Adipocyte (in vitro differentiated cells): ENCODE measurements around the gene UBD.
A peak's percentile ranks its signal among the peaks of the same experiment; 100 is the strongest.

ENCODE experiments used
- DNase-seq: peaks from one replicate; pipeline ENCODE4 v3.0.0-alpha.2; 2015; ENCODE audit warnings: low read depth
- H3K27me3 ChIP-seq: replicated peaks from 2 replicates; pipeline ENCODE4 v1.7.0; 2013; ENCODE audit warnings: mild to moderate bottlenecking, low read length, moderate library complexity; ENCODE audit not compliant: control insufficient read depth, insufficient read depth
- H3K36me3 ChIP-seq: 2 replicates; pipeline ENCODE4 v1.7.0; 2013; ENCODE audit warnings: low read length, mild to moderate bottlenecking, moderate library complexity; ENCODE audit not compliant: control insufficient read depth, insufficient read depth, severe bottlenecking
- H3K4me1 ChIP-seq: 2 replicates; pipeline ENCODE4 v1.7.0; 2013; ENCODE audit warnings: mild to moderate bottlenecking, low read length, moderate library complexity; ENCODE audit not compliant: control insufficient read depth, insufficient read depth
- H3K4me3 ChIP-seq: 2 replicates; pipeline ENCODE4 v1.7.0; 2013; ENCODE audit warnings: mild to moderate bottlenecking, low read length, moderate library complexity
- H3K9ac ChIP-seq: 2 replicates; pipeline ENCODE4 v1.7.0; 2013; ENCODE audit warnings: mild to moderate bottlenecking, low read length, moderate library complexity
- H3K9me3 ChIP-seq: 2 replicates; pipeline ENCODE4 v1.7.0; 2013; ENCODE audit warnings: mild to moderate bottlenecking, low read length, moderate library complexity; ENCODE audit not compliant: control insufficient read depth

UBD gene

GRCh38 chr6:29559524-29560287 is at the start of gene UBD:
Gene UBD, minus strand, starts transcription at chr6:29559732. Its CDS starts 31 bp downstream, at chr6:29559701.
- H3K27me3 ChIP-seq, result peaks cover 37% of the 10 kb centered on the region

GRCh38 chr6:29608131-29608530 is 48.6 kb upstream of the UBD start:
- H3K36me3 ChIP-seq, result peaks cover 30% of the 10 kb centered on the region
- H3K9me3 ChIP-seq, result no peaks in the 10 kb centered on the region
- no peak overlapping the region for H3K4me3 ChIP-seq
- H3K4me1 ChIP-seq, result no peaks in the 10 kb centered on the region
- no peak for DNase-seq
- no peaks in the 10 kb centered on the region for H3K27me3 ChIP-seq
- no peak overlapping the region for H3K9ac ChIP-seq

More at GRCh38 chr6:29559524-29560287, at the start of gene UBD:
- Histone ChIP-seq H3K4me3 (no peak within 1 kb of the TSS), H3K9ac (no peak within 1 kb of the TSS), H3K4me1 (no peaks in the 10 kb centered on the region), H3K9me3 (no peaks in the 10 kb centered on the region), H3K36me3 (no peaks in the 10 kb centered on the region)
- peak; percentile 13 for DNase-seq

GRCh38 chr6:29603930-29604329 is 44.4 kb upstream of the UBD start:
- Histone ChIP-seq H3K36me3 (peaks cover 17% of the 10 kb centered on the region), H3K4me3 (no peak overlapping the region), H3K4me1 (no peaks in the 10 kb centered on the region), H3K9ac (no peak overlapping the region), H3K27me3 (no peaks in the 10 kb centered on the region), H3K9me3 (no peaks in the 10 kb centered on the region)
- no peak for DNase-seq

GRCh38 chr6:29603456-29603855 is 43.9 kb upstream of the UBD start:
- Histone ChIP-seq H3K4me1 (no peaks in the 10 kb centered on the region), H3K36me3 (peaks cover 13% of the 10 kb centered on the region), H3K9ac (no peak overlapping the region), H3K27me3 (no peaks in the 10 kb centered on the region), H3K9me3 (no peaks in the 10 kb centered on the region), H3K4me3 (no peak overlapping the region)
- DNase-seq, result no peak

- Histone ChIP-seq H3K36me3 (peaks cover 11% of the 10 kb centered on the region), H3K9ac (no peak overlapping the region), H3K9me3 (no peaks in the 10 kb centered on the region), H3K4me3 (no peak overlapping the region), H3K4me1 (no peaks in the 10 kb centered on the region), H3K27me3 (no peaks in the 10 kb centered on the region)
- peak; percentile 24 for DNase-seq
These were observed 43.2 kb upstream of the UBD start for GRCh38 chr6:29602564-29603361.

- Histone ChIP-seq H3K27me3 (no peaks in the 10 kb centered on the region), H3K4me1 (no peaks in the 10 kb centered on the region), H3K36me3 (no peaks in the 10 kb centered on the region), H3K9ac (no peak overlapping the region), H3K4me3 (no peak overlapping the region), H3K9me3 (no peaks in the 10 kb centered on the region)
- no peak for DNase-seq
These were observed 38.7 kb upstream of the UBD start for GRCh38 chr6:29598172-29598747.

- Histone ChIP-seq H3K9me3 (no peaks in the 10 kb centered on the region), H3K4me3 (no peak overlapping the region), H3K36me3 (no peaks in the 10 kb centered on the region)
These were observed 37.7 kb upstream of the UBD start for GRCh38 chr6:29597184-29597583.

GRCh38 chr6:29596381-29596900 is 36.9 kb upstream of the UBD start:
- no peaks in the 10 kb centered on the region for H3K4me1 ChIP-seq
- no peak overlapping the region for H3K9ac ChIP-seq
- no peak for DNase-seq

More at GRCh38 chr6:29597184-29597583, 37.7 kb upstream of the UBD start:
- H3K27me3 ChIP-seq, result no peaks in the 10 kb centered on the region
- H3K9ac ChIP-seq, result no peak overlapping the region
- DNase-seq, result peak; percentile 14
- H3K4me1 ChIP-seq, result no peaks in the 10 kb centered on the region

GRCh38 chr6:29593199-29593855 is 33.8 kb upstream of the UBD start:
- Histone ChIP-seq H3K9me3 (no peaks in the 10 kb centered on the region), H3K9ac (no peak overlapping the region), H3K4me3 (no peak overlapping the region), H3K36me3 (no peaks in the 10 kb centered on the region), H3K27me3 (peaks cover 10% of the 10 kb centered on the region), H3K4me1 (no peaks in the 10 kb centered on the region)
- no peak for DNase-seq

More at GRCh38 chr6:29596381-29596900, 36.9 kb upstream of the UBD start:
- H3K9me3 ChIP-seq, result no peaks in the 10 kb centered on the region
- peaks cover 6% of the 10 kb centered on the region for H3K27me3 ChIP-seq
- H3K4me3 ChIP-seq, result no peak overlapping the region
- H3K36me3 ChIP-seq, result no peaks in the 10 kb centered on the region

- no peak for DNase-seq
- peaks cover 15% of the 10 kb centered on the region for H3K27me3 ChIP-seq
These were observed 32.1 kb upstream of the UBD start for GRCh38 chr6:29591677-29592076.

More at GRCh38 chr6:29591677-29592076, 32.1 kb upstream of the UBD start:
- Histone ChIP-seq H3K4me3 (no peak overlapping the region), H3K4me1 (no peaks in the 10 kb centered on the region), H3K36me3 (no peaks in the 10 kb centered on the region), H3K9me3 (no peaks in the 10 kb centered on the region), H3K9ac (no peak overlapping the region)
